ENCODE data around the gene DUSP5.
"Not testable (repeated sequence)": the region's sequence is repeated elsewhere in the genome, so short reads cannot be mapped to it uniquely, and the experiment has no call there.

The DUSP5 gene

DNA sequence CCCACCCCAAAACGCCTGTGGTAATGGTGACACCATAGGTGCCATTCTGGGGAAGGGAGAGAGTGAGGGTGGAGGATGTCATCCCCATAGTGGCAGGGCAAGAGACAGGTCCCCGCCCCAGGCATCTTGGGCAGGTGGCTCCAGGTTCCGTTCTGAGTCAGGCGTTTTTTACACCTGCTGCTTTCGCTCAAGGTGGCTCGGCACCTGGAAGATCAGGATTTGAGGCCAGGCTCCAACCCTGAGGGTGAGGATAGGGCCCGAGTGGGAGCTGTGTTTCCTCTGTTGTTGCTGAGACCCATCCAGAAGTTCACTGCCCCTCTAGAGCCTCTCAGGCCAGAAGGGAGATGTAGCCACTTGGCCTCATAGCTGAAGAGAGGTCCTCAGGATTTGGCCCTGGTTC is 36.6 kb upstream of the DUSP5 start:
- no peaks in the 10 kb centered on the region for H3K27me3 ChIP-seq (replicated peaks; ENCODE audit: control insufficient read depth, insufficient read depth, low read length, poor library complexity, severe bottlenecking)
- no peak for DNase-seq
- no peak overlapping the region for H3K4me3 ChIP-seq (ENCODE audit: insufficient read depth, low read depth, low read length, poor library complexity, severe bottlenecking)
- H3K4me1 ChIP-seq (ENCODE audit: control insufficient read depth, insufficient read depth, low read length, poor library complexity, severe bottlenecking): peaks cover 20% of the 10 kb centered on the region
- H3K36me3 ChIP-seq (ENCODE audit: control insufficient read depth, insufficient read depth, low read length): no peaks in the 10 kb centered on the region
- no peaks in the 10 kb centered on the region for H3K9me3 ChIP-seq (ENCODE audit: control insufficient read depth, low read length)
- no peak overlapping the region for H3K27ac ChIP-seq (ENCODE audit: insufficient read depth, low read length, poor library complexity, severe bottlenecking)

DNA sequence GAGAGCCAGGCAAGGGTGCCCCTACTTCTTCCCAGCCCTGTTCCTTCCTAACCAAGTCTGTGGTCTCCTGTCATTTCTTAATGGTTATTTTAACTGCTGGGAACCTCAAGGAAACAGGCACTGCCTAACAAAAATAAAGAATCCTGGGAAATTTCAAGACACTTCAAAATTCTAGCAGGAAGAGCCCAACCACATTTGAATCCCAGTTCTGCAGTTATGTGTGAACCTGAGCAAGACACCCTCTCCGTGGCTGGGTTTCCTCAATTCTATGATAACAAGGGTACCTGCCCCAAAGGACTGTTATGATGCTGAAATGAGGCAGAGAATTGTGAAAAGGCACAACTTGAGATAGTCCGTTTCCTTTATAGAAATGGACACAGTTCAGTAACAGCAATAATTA is 36.2 kb upstream of the DUSP5 start:
- no peaks in the 10 kb centered on the region for H3K36me3 ChIP-seq (ENCODE audit: control insufficient read depth, insufficient read depth, low read length)
- no peak overlapping the region for H3K27ac ChIP-seq (ENCODE audit: insufficient read depth, low read length, poor library complexity, severe bottlenecking)
- H3K9me3 ChIP-seq (ENCODE audit: control insufficient read depth, low read length): no peaks in the 10 kb centered on the region
- no peak for DNase-seq
- H3K27me3 ChIP-seq (replicated peaks; ENCODE audit: control insufficient read depth, insufficient read depth, low read length, poor library complexity, severe bottlenecking): no peaks in the 10 kb centered on the region
- H3K4me3 ChIP-seq (ENCODE audit: insufficient read depth, low read depth, low read length, poor library complexity, severe bottlenecking): no peak overlapping the region
- H3K4me1 ChIP-seq (ENCODE audit: control insufficient read depth, insufficient read depth, low read length, poor library complexity, severe bottlenecking): peaks cover 20% of the 10 kb centered on the region

DNA sequence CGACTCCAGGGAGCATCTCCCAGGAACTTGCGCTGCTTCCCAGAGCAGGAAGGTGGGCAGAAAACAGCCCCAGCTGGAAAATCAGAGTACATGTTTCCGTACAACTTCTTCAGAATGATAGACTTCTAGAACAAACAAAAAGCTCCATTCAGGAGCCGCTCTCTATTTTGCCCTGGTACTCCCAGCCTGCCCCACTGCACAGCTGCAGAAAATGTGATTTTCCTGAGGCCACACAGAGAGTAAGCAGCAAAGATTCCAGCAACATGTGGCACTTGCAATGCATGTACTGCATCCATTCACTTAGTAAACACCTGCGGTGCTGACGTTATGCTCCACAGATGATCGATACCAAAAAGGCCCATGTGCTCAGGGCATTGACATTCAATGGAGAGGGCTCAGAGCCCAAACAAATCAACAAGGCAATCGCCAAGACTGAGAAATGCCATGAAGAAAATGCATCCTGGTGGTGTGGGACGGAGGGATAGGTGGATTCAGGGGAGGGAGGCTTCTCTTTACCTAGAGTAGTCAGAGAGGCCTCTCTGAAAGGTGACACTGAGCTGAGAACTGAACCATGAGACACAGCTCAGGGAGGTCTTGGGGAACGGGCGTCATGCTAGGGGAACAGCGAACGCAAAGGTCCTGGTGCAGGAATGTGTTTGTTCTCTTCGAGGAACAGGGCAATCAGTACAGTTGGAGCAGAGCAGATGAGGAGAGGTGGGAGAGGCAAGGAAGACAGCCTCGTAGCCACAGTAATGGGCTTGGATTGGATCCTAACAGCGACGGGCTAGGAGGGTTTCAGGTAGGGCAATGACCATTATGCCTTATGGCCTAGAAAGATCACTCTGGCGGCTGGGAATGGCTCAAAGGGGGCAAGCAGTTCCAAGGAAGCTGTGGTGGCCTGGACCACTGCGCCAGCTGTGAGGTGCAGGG is 35.3 kb upstream of the DUSP5 start:
- H3K4me1 ChIP-seq (ENCODE audit: control insufficient read depth, insufficient read depth, low read length, poor library complexity, severe bottlenecking): peaks cover 20% of the 10 kb centered on the region
- no peaks in the 10 kb centered on the region for H3K9me3 ChIP-seq (ENCODE audit: control insufficient read depth, low read length)
- no peak overlapping the region for H3K4me3 ChIP-seq (ENCODE audit: insufficient read depth, low read depth, low read length, poor library complexity, severe bottlenecking)
- DNase-seq: no peak
- H3K27me3 ChIP-seq (replicated peaks; ENCODE audit: control insufficient read depth, insufficient read depth, low read length, poor library complexity, severe bottlenecking): no peaks in the 10 kb centered on the region
- no peaks in the 10 kb centered on the region for H3K36me3 ChIP-seq (ENCODE audit: control insufficient read depth, insufficient read depth, low read length)
- no peak overlapping the region for H3K27ac ChIP-seq (ENCODE audit: insufficient read depth, low read length, poor library complexity, severe bottlenecking)

DNA sequence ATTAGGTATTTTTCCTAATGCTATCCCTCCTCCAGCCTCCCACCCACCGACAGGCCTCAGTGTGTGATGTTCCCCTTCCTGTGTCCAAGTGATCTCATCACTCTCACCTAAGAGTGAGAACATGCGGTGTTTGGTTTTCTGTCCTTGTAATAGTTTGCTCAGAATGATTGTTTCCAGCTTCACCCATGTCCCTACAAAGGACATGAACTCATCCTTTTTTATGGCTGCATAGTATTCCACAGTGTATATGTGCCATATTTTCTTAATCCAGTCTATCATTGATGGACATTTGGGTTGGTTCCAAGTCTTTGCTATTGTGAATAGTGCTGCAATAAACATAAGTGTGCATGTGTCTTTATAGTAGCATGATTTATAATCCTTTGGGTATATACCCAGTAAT is 29.4 kb upstream of the DUSP5 start:
- H3K4me1 ChIP-seq (ENCODE audit: control insufficient read depth, insufficient read depth, low read length, poor library complexity, severe bottlenecking); H3K27me3 ChIP-seq (replicated peaks; ENCODE audit: control insufficient read depth, insufficient read depth, low read length, poor library complexity, severe bottlenecking); H3K4me3 ChIP-seq (ENCODE audit: insufficient read depth, low read depth, low read length, poor library complexity, severe bottlenecking); H3K36me3 ChIP-seq (ENCODE audit: control insufficient read depth, insufficient read depth, low read length); H3K9me3 ChIP-seq (ENCODE audit: control insufficient read depth, low read length); H3K27ac ChIP-seq (ENCODE audit: insufficient read depth, low read length, poor library complexity, severe bottlenecking); DNase-seq: not testable (repeated sequence)

DNA sequence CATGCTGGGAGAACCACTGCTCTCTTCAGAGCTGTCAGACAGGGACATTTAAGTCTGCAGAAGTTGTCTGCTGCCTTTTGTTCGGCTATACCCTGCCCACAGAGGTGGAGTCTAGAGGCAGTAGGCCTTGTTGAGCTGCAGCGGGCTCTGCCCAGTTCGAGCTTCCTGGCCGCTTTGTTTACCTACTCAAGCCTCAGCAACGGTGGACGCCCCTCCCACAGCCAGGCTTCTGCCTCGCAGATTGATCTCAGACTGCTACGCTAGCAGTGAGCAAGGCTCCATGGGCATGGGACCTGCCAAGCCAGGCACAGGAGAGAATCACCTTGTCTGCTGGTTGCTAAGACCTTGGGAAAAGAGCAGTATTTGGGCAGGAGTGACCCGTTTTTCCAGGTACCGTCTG is 27.2 kb upstream of the DUSP5 start:
- not testable (repeated sequence) for H3K4me3 ChIP-seq (ENCODE audit: insufficient read depth, low read depth, low read length, poor library complexity, severe bottlenecking); DNase-seq; H3K27me3 ChIP-seq (replicated peaks; ENCODE audit: control insufficient read depth, insufficient read depth, low read length, poor library complexity, severe bottlenecking); H3K36me3 ChIP-seq (ENCODE audit: control insufficient read depth, insufficient read depth, low read length); H3K9me3 ChIP-seq (ENCODE audit: control insufficient read depth, low read length); H3K27ac ChIP-seq (ENCODE audit: insufficient read depth, low read length, poor library complexity, severe bottlenecking); H3K4me1 ChIP-seq (ENCODE audit: control insufficient read depth, insufficient read depth, low read length, poor library complexity, severe bottlenecking)

DNA sequence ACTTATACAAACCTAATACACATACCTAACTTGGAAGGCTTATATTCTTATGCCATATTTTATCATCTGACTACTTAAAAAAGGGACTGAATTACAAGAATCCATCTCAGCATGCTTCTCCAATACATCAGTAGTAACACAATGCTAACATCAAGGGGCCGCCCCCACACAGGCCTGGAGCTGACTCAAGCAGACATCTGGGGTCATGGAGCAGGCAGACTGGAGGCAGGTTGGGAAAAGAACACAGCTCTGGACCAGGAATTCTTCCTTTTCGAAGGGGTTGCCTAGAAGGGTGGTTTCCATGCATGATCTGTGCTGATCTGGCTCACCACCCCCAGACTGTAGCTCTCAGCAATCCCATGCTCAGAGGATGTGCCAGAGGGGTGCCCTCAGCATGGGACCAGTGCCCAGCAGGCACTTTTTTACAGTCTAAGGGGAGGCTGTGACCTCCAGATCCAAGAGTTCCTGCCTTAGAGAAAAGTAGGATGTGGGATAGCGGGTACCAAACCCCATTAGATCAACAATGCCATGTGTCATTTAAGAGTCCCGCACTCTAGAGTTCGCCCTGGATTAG is 26.1 kb upstream of the DUSP5 start:
- H3K4me3 ChIP-seq (ENCODE audit: insufficient read depth, low read depth, low read length, poor library complexity, severe bottlenecking): no peak overlapping the region
- no peak for DNase-seq
- H3K4me1 ChIP-seq (ENCODE audit: control insufficient read depth, insufficient read depth, low read length, poor library complexity, severe bottlenecking): no peaks in the 10 kb centered on the region
- no peaks in the 10 kb centered on the region for H3K9me3 ChIP-seq (ENCODE audit: control insufficient read depth, low read length)
- H3K36me3 ChIP-seq (ENCODE audit: control insufficient read depth, insufficient read depth, low read length): no peaks in the 10 kb centered on the region
- no peaks in the 10 kb centered on the region for H3K27me3 ChIP-seq (replicated peaks; ENCODE audit: control insufficient read depth, insufficient read depth, low read length, poor library complexity, severe bottlenecking)
- H3K27ac ChIP-seq (ENCODE audit: insufficient read depth, low read length, poor library complexity, severe bottlenecking): no peak overlapping the region

DNA sequence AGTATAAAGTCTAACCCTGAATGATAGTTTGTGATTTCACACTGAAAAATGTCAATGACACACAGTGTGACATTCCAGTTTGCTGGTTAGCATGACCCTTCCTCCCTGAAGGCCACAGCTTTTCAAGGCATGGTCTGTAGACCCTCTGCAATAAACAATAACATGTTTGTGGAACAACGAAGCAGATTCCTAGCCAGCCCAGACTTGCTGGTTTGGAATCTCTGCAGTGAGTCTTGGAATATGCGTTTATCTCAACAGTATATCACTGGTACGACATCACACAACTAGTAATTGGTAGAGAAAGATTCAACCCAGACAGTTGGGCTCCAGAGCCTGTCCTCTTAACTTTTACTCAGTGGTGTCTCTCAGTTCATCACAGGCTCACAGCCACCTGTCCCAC is 23.7 kb upstream of the DUSP5 start:
- Histone ChIP-seq H3K27me3 (replicated peaks; ENCODE audit: control insufficient read depth, insufficient read depth, low read length, poor library complexity, severe bottlenecking) (no peaks in the 10 kb centered on the region), H3K27ac (ENCODE audit: insufficient read depth, low read length, poor library complexity, severe bottlenecking) (no peak overlapping the region), H3K4me1 (ENCODE audit: control insufficient read depth, insufficient read depth, low read length, poor library complexity, severe bottlenecking) (no peaks in the 10 kb centered on the region), H3K4me3 (ENCODE audit: insufficient read depth, low read depth, low read length, poor library complexity, severe bottlenecking) (no peak overlapping the region), H3K9me3 (ENCODE audit: control insufficient read depth, low read length) (no peaks in the 10 kb centered on the region), H3K36me3 (ENCODE audit: control insufficient read depth, insufficient read depth, low read length) (no peaks in the 10 kb centered on the region)
- DNase-seq: no peak

DNA sequence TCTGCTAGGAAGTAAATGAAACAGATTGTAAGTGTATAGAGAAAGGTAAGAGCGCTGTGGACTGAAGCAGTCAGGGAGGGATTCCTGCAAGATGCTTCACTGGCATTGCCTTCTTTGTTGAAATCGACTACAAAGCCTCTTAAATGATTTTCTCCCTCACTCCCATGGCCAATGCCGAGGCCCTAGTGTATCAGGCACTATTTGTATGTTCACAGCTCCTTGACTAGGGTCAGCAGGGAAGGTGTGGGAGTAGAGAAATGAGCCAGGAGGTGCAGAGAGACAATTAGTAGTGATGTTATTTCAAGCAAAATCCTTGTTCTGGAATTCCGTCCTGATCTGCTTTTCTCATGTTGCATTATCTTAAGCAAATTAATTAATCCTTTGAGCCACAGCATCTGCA is 22.9 kb upstream of the DUSP5 start:
- H3K4me1 ChIP-seq (ENCODE audit: control insufficient read depth, insufficient read depth, low read length, poor library complexity, severe bottlenecking): no peaks in the 10 kb centered on the region

DNA sequence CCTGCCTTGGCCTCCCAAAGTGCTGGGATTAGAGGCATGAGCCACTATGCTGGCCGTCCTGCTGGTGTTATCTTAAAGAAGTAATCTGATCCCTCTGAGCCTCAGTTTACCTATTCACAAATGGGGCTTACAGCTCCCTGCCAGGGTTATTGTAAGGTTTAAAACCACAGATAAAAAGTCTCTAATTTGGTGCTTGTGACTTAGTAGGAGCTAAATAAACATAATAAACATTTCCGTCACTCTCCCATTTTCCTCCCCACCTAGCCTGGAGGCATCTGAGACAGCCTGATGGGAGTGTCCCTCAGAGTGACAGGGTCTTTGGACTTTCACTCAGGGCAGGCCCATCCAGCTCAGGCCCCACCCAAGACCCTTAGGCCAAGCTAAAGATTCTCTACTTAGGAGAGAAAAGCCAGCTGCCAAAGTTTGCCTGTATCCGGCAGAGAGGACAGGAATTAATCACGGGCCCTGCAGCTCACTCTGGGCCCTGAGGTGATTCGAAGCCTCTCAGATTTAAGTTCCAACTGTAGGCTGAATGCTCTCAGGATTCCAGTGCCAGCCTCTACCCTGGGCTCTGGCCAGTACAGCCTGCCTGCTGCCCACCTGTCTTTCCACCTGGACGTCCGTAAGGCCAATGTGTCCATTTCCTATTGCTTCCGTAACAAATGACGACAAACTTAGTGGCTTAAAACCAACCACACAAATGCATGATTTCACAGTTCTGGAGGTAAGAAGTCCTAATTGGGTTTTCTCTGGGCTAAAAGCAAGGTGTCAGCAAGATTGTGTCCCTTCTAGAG is 21.8 kb upstream of the DUSP5 start:
- H3K9me3 ChIP-seq (ENCODE audit: control insufficient read depth, low read length): no peaks in the 10 kb centered on the region
- H3K36me3 ChIP-seq (ENCODE audit: control insufficient read depth, insufficient read depth, low read length): no peaks in the 10 kb centered on the region
- no peaks in the 10 kb centered on the region for H3K27me3 ChIP-seq (replicated peaks; ENCODE audit: control insufficient read depth, insufficient read depth, low read length, poor library complexity, severe bottlenecking)
- H3K4me1 ChIP-seq (ENCODE audit: control insufficient read depth, insufficient read depth, low read length, poor library complexity, severe bottlenecking): no peaks in the 10 kb centered on the region
- no peak overlapping the region for H3K27ac ChIP-seq (ENCODE audit: insufficient read depth, low read length, poor library complexity, severe bottlenecking)
- no peak for DNase-seq
- no peak overlapping the region for H3K4me3 ChIP-seq (ENCODE audit: insufficient read depth, low read depth, low read length, poor library complexity, severe bottlenecking)

More for the DNA sequence above, 22.9 kb upstream of the DUSP5 start:
- DNase-seq: no peak
- Histone ChIP-seq H3K27me3 (replicated peaks; ENCODE audit: control insufficient read depth, insufficient read depth, low read length, poor library complexity, severe bottlenecking) (no peaks in the 10 kb centered on the region), H3K9me3 (ENCODE audit: control insufficient read depth, low read length) (no peaks in the 10 kb centered on the region), H3K36me3 (ENCODE audit: control insufficient read depth, insufficient read depth, low read length) (no peaks in the 10 kb centered on the region), H3K4me3 (ENCODE audit: insufficient read depth, low read depth, low read length, poor library complexity, severe bottlenecking) (no peak overlapping the region), H3K27ac (ENCODE audit: insufficient read depth, low read length, poor library complexity, severe bottlenecking) (no peak overlapping the region)

DNA sequence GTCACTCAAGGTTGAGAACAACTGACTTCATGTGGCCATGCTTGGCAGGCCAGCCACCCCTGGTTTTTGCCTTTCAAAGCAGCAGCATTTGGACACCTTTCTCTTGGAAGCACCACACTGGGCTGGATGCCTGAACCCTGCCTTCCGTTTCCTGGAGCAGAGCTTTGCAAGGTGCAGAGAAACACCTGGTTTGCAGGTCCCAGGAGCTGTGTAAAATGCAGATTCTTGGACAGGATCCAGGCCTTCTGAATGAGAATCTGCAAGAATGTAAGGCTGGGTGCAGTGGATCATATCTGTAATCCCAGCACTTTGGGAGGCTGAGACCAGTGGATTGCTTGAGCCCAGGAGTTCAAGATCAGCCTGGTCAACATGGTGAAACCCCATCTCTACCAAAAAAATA is 18.0 kb upstream of the DUSP5 start:
- H3K27ac ChIP-seq (ENCODE audit: insufficient read depth, low read length, poor library complexity, severe bottlenecking): no peak overlapping the region
- no peaks in the 10 kb centered on the region for H3K9me3 ChIP-seq (ENCODE audit: control insufficient read depth, low read length)
- no peaks in the 10 kb centered on the region for H3K27me3 ChIP-seq (replicated peaks; ENCODE audit: control insufficient read depth, insufficient read depth, low read length, poor library complexity, severe bottlenecking)
- no peak overlapping the region for H3K4me3 ChIP-seq (ENCODE audit: insufficient read depth, low read depth, low read length, poor library complexity, severe bottlenecking)
- no peak for DNase-seq
- no peaks in the 10 kb centered on the region for H3K4me1 ChIP-seq (ENCODE audit: control insufficient read depth, insufficient read depth, low read length, poor library complexity, severe bottlenecking)
- no peaks in the 10 kb centered on the region for H3K36me3 ChIP-seq (ENCODE audit: control insufficient read depth, insufficient read depth, low read length)

Measured in effector memory CD4-positive, alpha-beta T cell (primary cell).